ENCODE data around the gene AQP3.
"Not testable (repeated sequence)": the region's sequence is repeated elsewhere in the genome, so short reads cannot be mapped to it uniquely, and the experiment has no call there.

AQP3 gene

GRCh38 chr9:33393581-33393980, 53.8 kb downstream of the AQP3 start:
- Histone ChIP-seq H3K4me3 (ENCODE audit: extremely low read depth, insufficient read depth, low read length, poor library complexity, severe bottlenecking) (no peak overlapping the region), H3K9me3 (ENCODE audit: control insufficient read depth, low read length) (no peaks in the 10 kb centered on the region), H3K4me1 (ENCODE audit: control insufficient read depth, insufficient read depth, low read length, poor library complexity, severe bottlenecking) (no peaks in the 10 kb centered on the region), H3K36me3 (ENCODE audit: control insufficient read depth, insufficient read depth, low read length) (no peaks in the 10 kb centered on the region), H3K27ac (ENCODE audit: low read depth, low read length, severe bottlenecking) (no peak overlapping the region)
- WGBS, 2 experiments (ENCODE audit: insufficient coverage in 2 of 2): 87 to 93% methylated on average over 8 of the region's 11 CpGs

- WGBS, 2 experiments (ENCODE audit: insufficient coverage in 2 of 2): 87% methylated on average over 7 of the region's 7 CpGs
Observed at GRCh38 chr9:33392591-33393021, 54.8 kb downstream of the AQP3 start.

More at GRCh38 chr9:33392591-33393021, 54.8 kb downstream of the AQP3 start:
- H3K27ac ChIP-seq (ENCODE audit: low read depth, low read length, severe bottlenecking); H3K9me3 ChIP-seq (ENCODE audit: control insufficient read depth, low read length); H3K4me1 ChIP-seq (ENCODE audit: control insufficient read depth, insufficient read depth, low read length, poor library complexity, severe bottlenecking); H3K4me3 ChIP-seq (ENCODE audit: extremely low read depth, insufficient read depth, low read length, poor library complexity, severe bottlenecking); H3K36me3 ChIP-seq (ENCODE audit: control insufficient read depth, insufficient read depth, low read length): not testable (repeated sequence)
